Measurements from ENCODE around the gene USP47. TPM values are rescaled to one million over a fixed set of nuclear protein-coding genes. Genes with fewer than 3 reads are reported as not detected.

USP47 gene
- total and polyA plus RNA-seq, 7 donors: 10.6 to 105 (median 84.9) TPM

GRCh38 chr11:11995601-11996000 lies 153.8 kb downstream of the USP47 start:
- no peaks in the 10 kb centered on the region for H3K9me3 ChIP-seq
- H3K27ac ChIP-seq: no peak overlapping the region
- H3K4me1 ChIP-seq: peaks cover 0 to 31% (median 10%) of the 10 kb centered on the region in 4 donors
- intact Hi-C loops (cut with DNase I): no loop called here
- no peak for DNase-seq
- H3K36me3 ChIP-seq: no peaks in the 10 kb centered on the region
- H3K27me3 ChIP-seq: no peaks in the 10 kb centered on the region
- H3K4me3 ChIP-seq: no peak overlapping the region
- 85 to 90% methylated on average over 6 of the region's 6 CpGs for WGBS, 2 donors
- TF ChIP-seq EP300 (IDR thresholded peaks at IDR 0.05): no peak
- no peak for TF ChIP-seq POLR2A (IDR thresholded peaks at IDR 0.05)
- TF ChIP-seq CTCF (IDR thresholded peaks at IDR 0.05): no peak
- no peak for TF ChIP-seq POLR2AphosphoS5 (IDR thresholded peaks at IDR 0.05)

- Histone ChIP-seq H3K27ac (no peak overlapping the region), H3K27me3 (no peaks in the 10 kb centered on the region), H3K36me3 (peaks cover 0 to 7% (median 0%) of the 10 kb centered on the region in 4 donors), H3K4me1 (peaks cover 0 to 28% (median 8%) of the 10 kb centered on the region in 4 donors), H3K4me3 (no peak overlapping the region), H3K9me3 (no peaks in the 10 kb centered on the region)
- 87 to 90% methylated on average over 11 of the region's 11 CpGs for WGBS, 2 donors
- DNase-seq: no peak
- intact Hi-C loops (cut with DNase I): no loop called here
- TF ChIP-seq POLR2A (IDR thresholded peaks at IDR 0.05) (no peak), POLR2AphosphoS5 (IDR thresholded peaks at IDR 0.05) (no peak), CTCF (IDR thresholded peaks at IDR 0.05) (no peak), EP300 (IDR thresholded peaks at IDR 0.05) (no peak)
Observed at GRCh38 chr11:11996321-11997048, 154.7 kb downstream of the USP47 start.

GRCh38 chr11:11997049-11997322 lies 155.2 kb downstream of the USP47 start:
- WGBS, 2 donors: 66 to 80% methylated on average over 3 of the region's 3 CpGs
- Histone ChIP-seq H3K4me3 (no peak overlapping the region), H3K36me3 (peaks cover 0 to 12% (median 0%) of the 10 kb centered on the region in 4 donors), H3K9me3 (no peaks in the 10 kb centered on the region), H3K27me3 (no peaks in the 10 kb centered on the region), H3K4me1 (peaks cover 0 to 26% (median 8%) of the 10 kb centered on the region in 4 donors), H3K27ac (no peak overlapping the region)
- intact Hi-C loops (cut with DNase I): no loop called here
- DNase-seq: no peak
- TF ChIP-seq POLR2A (IDR thresholded peaks at IDR 0.05): no peak
- TF ChIP-seq POLR2AphosphoS5 (IDR thresholded peaks at IDR 0.05): no peak
- TF ChIP-seq EP300 (IDR thresholded peaks at IDR 0.05): no peak
- TF ChIP-seq CTCF (IDR thresholded peaks at IDR 0.05): no peak

GRCh38 chr11:11998091-11998781 lies 156.5 kb downstream of the USP47 start:
- Histone ChIP-seq H3K27ac (peak overlapping the region in 1 of 4 donors; percentile 36), H3K27me3 (no peaks in the 10 kb centered on the region), H3K36me3 (peaks cover 0 to 14% (median 0%) of the 10 kb centered on the region in 4 donors), H3K4me3 (no peak overlapping the region), H3K9me3 (no peaks in the 10 kb centered on the region), H3K4me1 (peaks cover 0 to 14% (median 8%) of the 10 kb centered on the region in 4 donors)
- 64 to 75% methylated on average over 8 of the region's 8 CpGs for WGBS, 2 donors
- no peak for TF ChIP-seq CTCF (IDR thresholded peaks at IDR 0.05)
- no peak for TF ChIP-seq POLR2AphosphoS5 (IDR thresholded peaks at IDR 0.05)
- TF ChIP-seq EP300 (IDR thresholded peaks at IDR 0.05): no peak
- TF ChIP-seq POLR2A (IDR thresholded peaks at IDR 0.05): no peak
- intact Hi-C loops (cut with DNase I): no loop called here
- DNase-seq: no peak
